DMS153 (cell line): ENCODE measurements around the gene RPTOR.

Source experiments
- DNase-seq: peaks from one replicate; lab custom pipeline; 2025; lab: John Stamatoyannopoulos, UW

Gene RPTOR

GRCh38 chr17:80831491-80831890 lies 286.9 kb downstream of the RPTOR start:
- DNase-seq = no peak

DNA sequence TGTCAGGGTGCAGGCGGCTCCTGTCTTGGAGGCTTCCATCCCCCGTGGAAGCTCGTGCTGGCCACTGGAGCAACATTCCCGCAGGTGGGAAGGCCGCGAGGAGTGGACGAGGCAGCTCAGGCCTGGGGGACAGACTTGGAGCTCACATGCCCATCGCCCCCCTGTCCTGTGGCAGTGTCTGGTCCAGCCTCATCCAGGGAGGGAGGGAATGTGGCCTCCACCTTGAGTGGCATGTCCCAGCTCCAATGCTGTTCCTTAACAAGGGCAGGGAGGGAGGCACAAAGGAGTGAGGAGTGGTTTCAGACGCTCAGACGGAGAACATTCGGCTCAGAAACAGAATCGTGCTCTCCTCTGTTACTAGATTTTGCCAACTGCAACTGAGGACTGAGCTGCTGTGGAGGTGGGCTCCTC lies 287.6 kb downstream of the RPTOR start:
- peak; percentile 65 for DNase-seq

DNA sequence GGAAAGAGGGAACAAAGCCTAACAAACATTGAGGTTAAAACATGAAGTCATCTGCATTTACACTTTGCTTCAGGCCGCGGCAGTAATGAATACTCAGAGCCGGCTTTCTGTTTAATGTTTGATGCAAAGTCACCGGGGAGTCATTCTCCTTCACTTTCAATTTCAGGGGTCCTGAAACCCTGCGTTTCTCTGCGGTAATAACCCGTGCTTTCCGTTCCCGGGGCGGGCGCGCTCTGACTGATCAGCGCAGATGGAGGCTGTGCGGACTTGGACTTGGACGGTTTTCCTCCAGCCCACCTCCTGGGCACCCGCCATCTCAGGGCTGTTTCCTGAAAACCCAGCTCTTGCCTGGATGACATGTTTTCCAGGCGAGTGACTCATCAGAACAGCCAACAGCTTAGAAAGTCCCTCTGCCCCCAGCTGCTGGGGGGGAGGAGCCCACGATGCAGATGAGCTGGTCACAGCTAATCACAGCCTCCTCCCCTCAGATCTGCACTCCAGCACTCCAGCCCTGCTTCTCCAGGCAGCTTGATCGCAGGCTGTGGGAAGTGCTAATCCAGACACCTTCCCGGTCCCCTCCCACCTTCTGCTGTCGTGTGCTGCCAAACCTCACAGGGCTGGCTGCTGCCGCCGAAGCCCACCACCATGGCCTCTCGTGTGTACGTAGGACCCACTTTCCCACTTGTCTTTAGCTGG lies 288.4 kb downstream of the RPTOR start:
- peak; percentile 96 for DNase-seq

GRCh38 chr17:80833952-80834892 lies 289.6 kb downstream of the RPTOR start:
- no peak for DNase-seq

- DNase-seq = no peak
Observed at GRCh38 chr17:80834893-80835275, 290.2 kb downstream of the RPTOR start.

GRCh38 chr17:80835816-80836657 lies 291.4 kb downstream of the RPTOR start:
- no peak for DNase-seq

DNA sequence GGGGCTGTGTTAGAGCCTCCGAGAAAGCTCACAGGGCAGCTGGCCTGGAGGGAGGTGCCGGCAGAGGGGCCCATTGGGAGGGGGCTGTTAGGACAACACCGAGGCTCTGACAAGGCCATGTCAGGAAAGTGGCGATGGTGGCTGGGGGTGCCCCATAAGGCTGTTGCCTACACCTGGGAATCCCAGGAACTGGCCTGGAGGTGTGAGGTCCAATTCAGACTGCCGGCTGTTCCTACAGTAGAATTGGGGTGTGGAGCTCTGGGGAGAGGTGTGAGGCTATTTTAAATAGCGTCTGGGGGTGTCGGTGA lies 292.0 kb downstream of the RPTOR start:
- DNase-seq = no peak

- no peak for DNase-seq
Observed at GRCh38 chr17:80836971-80837481, 292.4 kb downstream of the RPTOR start.

DNA sequence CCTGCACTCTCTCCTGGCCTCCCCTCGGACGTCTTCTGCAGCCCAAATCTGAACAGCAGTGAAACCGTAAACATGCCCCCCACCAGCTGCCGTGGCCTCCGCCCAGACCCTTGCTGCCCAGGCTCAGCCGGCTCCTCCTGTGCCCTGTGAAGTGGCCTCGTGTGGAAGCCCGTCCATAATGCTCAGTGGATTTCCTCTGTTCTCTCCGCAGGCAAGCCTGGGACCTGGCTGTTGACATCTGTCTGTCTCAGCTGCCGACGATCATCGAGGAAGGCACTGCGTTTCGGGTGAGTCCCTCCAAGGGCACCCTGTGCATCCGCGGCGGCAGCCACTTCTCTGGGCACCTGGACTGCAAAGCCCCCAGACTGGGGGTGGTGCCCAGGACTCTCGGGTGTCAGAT lies 293.1 kb downstream of the RPTOR start:
- DNase-seq = no peak

GRCh38 chr17:80838311-80839025 lies 293.8 kb downstream of the RPTOR start:
- DNase-seq = no peak

GRCh38 chr17:80839026-80839345 lies 294.3 kb downstream of the RPTOR start:
- DNase-seq = no peak

DNA sequence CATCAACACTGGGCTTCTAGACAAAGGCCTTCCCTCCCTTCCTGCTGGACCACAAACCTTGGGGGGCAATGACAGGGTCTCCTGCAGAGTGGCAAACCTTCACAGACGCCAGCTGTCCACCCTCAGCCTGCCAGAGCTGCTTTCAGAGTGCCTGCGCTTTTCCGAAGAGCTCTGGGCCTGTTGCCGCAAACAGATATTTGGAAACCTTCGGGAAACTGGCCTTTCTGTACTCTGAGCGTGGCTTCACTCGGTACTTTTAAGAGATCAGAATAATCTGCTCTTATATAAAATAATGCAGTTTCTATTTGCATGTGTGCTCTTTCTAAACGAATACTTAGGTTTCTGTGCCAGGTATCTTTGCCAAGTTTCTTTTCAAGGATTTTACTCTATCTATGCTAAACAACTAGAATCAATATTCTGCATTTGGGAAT lies 294.9 kb downstream of the RPTOR start:
- no peak for DNase-seq

DNA sequence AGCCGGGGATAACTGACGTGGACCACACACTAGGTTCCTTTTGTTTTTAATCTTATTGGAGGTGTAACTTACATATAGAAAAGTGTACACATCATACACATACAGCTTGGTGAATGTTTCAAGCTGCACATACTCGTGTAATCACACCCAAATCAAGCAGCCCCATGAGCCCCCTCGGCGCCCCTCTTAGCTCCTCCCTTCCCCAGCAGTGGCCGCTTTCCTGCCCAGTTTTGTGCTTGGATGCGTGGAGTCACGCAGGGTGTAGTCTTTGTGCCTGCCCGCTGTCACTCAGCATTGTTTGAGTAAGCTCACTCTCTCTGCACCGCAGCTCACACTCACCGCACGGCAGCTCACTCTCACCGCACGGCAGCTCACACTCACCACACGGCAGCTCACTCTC lies 295.3 kb downstream of the RPTOR start:
- DNase-seq = no peak

DNA sequence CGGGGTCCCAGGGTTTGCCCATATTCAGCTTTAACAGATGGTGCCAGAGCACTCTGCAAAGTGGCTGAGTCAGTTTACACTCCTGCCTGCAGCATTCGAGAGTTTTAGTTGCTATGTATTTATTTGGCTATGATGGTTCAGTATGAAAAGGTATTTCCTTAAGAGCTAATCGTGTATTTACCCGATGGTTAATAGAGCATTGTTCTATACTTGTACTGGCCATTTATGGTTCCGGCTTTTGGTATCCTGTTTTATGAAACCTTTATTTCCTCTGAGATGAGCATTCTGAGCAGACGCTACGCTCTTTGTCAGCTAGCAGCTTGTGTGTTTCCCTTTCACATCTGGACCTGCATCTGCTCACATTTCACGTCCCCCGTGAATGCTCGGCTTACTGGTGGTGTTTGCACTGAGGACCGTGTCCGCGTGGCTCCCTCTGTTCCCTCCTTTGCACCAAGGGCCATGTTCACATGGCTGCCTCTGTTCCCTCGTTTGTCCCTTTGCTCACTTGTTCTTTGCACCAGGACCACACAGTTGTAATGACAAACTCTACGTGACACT lies 297.9 kb downstream of the RPTOR start:
- DNase-seq = peak; percentile 88

- no peak for DNase-seq
Observed at GRCh38 chr17:80843741-80844156, 299.1 kb downstream of the RPTOR start.

DNA sequence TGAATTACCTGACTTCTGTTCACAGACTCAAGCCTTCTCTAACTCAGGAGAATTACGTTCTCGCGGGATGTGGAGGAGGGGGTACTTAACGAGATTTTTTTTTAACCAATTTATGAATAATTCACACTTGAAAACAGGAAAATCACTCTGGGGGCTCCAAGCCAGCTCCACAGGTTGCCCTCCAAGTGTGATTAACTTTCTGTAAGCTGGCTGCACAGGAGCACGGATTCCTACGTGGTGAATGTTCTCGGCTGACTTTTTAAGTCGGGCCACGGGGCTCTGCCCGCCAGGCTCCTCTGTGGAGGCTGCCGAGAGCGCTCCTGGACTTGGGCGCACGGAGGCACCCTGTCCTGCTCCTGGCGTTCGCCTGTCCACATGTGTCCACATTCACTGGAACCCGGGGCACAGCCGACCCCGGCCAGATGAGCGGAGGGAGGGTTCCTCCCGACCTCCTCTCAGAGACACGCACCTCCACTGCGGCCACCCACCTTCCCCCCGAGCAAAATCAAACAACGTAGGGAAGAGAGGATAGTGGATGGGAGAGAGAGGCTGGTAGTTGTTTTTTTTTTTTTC lies 299.9 kb downstream of the RPTOR start:
- no peak for DNase-seq

DNA sequence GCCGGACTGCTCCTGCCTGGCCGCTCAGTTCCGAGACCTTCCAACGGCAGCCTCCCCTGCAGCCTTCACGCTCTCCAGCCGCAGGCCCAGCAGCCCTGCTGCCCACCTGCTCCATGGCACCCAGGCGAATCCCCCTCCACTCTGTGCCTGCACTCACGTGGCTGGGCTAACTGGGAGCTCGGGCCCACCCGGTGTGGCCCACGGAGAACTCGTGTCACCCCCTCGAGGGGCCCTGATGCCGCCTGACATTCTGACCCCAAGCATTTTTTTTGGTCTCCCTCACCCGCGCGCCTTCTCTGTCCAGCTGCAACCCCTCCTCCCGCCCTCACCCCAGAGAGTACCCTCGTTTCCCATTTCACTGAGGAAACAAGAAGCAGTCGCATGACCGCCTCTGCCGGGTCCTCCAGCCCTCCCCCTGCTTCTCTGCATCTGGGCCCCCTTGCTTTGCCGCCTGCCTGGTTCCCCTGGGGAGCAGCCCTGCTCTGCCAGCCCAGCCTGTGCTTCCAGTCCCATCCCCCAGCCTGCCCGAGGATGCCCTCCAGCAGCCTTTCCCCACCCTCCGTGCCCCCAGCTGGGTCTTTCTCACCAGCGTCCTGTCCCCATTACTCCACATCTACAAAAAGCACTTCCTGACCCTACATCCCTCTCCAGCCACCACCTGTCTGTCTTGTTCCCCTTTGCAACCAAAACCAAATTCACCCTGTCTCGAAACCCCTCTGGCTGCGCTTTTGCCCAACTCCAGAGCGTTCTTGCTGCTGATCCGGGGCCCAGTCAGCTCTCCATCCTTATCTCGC lies 300.6 kb downstream of the RPTOR start:
- DNase-seq = no peak

- no peak for DNase-seq
Observed at GRCh38 chr17:80845863-80846671, 301.4 kb downstream of the RPTOR start.

DNA sequence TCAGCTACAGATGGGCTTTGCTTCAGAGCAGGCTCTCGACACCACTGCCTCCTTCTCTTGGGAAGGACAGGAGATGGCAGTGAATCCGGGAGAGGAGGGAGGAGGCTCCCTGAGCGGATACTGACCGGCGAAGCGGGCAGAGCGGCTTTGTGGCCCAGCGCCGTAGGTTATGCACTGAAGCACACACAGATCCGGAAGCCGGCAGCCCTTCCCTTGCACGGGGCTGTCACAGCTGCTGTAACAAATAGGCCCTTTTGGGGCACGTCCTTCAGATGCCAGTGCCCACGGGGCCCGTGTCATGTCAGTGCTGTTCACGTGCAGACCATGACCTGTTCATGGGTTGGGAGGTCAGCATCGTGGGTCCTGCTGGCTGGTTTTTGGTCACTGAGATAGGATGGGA lies 302.3 kb downstream of the RPTOR start:
- DNase-seq = no peak
